DMS 273 (cell line): ENCODE results near the gene IGF2R.
"Not testable (repeated sequence)": the region's sequence is repeated elsewhere in the genome, so short reads cannot be mapped to it uniquely, and the experiment has no call there.

Experiments used
- DNase-seq: peaks from one replicate; lab custom pipeline; 2025; ENCODE audit not compliant: unreplicated experiment; lab: John Stamatoyannopoulos, UW

The IGF2R gene

GRCh38 chr6:159996087-159996622 lies 27.3 kb downstream of the IGF2R start:
- DNase-seq: no peak

GRCh38 chr6:159996626-159997497 lies 28.0 kb downstream of the IGF2R start:
- no peak for DNase-seq

- no peak for DNase-seq
Measured at GRCh38 chr6:159997498-159998101, 28.7 kb downstream of the IGF2R start.

GRCh38 chr6:159998538-159998937 lies 29.7 kb downstream of the IGF2R start:
- DNase-seq: no peak

GRCh38 chr6:159999240-159999671 lies 30.4 kb downstream of the IGF2R start:
- no peak for DNase-seq

- no peak for DNase-seq
Measured at GRCh38 chr6:160000280-160000704, 31.4 kb downstream of the IGF2R start.

GRCh38 chr6:160000893-160001427 lies 32.1 kb downstream of the IGF2R start:
- not testable (repeated sequence) for DNase-seq

- DNase-seq: no peak
Measured at GRCh38 chr6:160002882-160003281, 34.0 kb downstream of the IGF2R start.

- no peak for DNase-seq
Measured at GRCh38 chr6:160004018-160004417, 35.1 kb downstream of the IGF2R start.

GRCh38 chr6:160004419-160005175 lies 35.7 kb downstream of the IGF2R start:
- DNase-seq: no peak

GRCh38 chr6:160005211-160005610 lies 36.3 kb downstream of the IGF2R start:
- no peak for DNase-seq

GRCh38 chr6:160005861-160006540 lies 37.1 kb downstream of the IGF2R start:
- no peak for DNase-seq

GRCh38 chr6:160007145-160007544 lies 38.3 kb downstream of the IGF2R start:
- no peak for DNase-seq

- no peak for DNase-seq
Measured at GRCh38 chr6:160007611-160008010, 38.7 kb downstream of the IGF2R start.

GRCh38 chr6:160010067-160010466 lies 41.2 kb downstream of the IGF2R start:
- no peak for DNase-seq

GRCh38 chr6:160013987-160014868 lies 45.3 kb downstream of the IGF2R start:
- DNase-seq: no peak

GRCh38 chr6:160014869-160015182 lies 45.9 kb downstream of the IGF2R start:
- no peak for DNase-seq

- DNase-seq: no peak
Measured at GRCh38 chr6:160015778-160016684, 47.1 kb downstream of the IGF2R start.

GRCh38 chr6:160022101-160022500 lies 53.2 kb downstream of the IGF2R start:
- no peak for DNase-seq
